Endothelial cell of umbilical vein (primary cell): ENCODE measurements around the gene CPA3. TPM values are rescaled to one million over a fixed set of nuclear protein-coding genes. Genes with fewer than 3 reads are reported as not detected.

ENCODE experiments used
- BruUV-seq: library from RNA; stranded (reverse); fragments of 400-500 nt; replicated peaks from 2 replicates; lab custom pipeline; 2021; lab: Mats Ljungman, UMichigan
- CTCF ChIA-PET: fragments of 300-600, 350-600 bp; sonication (Branson Sonifier 250); formaldehyde crosslinking; loops from one replicate; lab custom pipeline; 2021; ENCODE audit warnings: antibody characterized with exemption, inconsistent platforms; lab: Charles Lee
- POLR2A ChIA-PET: fragments of 300-600, 350-600 bp; sonication (Branson Sonifier 250); formaldehyde crosslinking; loops from one replicate; lab custom pipeline; 2021; ENCODE audit warnings: antibody characterized with exemption, inconsistent platforms; lab: Charles Lee
- DNase-seq: peaks from one replicate; pipeline ENCODE4 v3.0.0-alpha.2; 2011; ENCODE audit warnings: low read depth, low spot score
- FAIRE-seq: peaks from 2 replicates; lab custom pipeline; 2011; peaks lifted over from hg19 to GRCh38; lab: Jason Lieb, UNC
- H2AFZ ChIP-seq: 2 replicates; pipeline ENCODE4 v1.6.0; 2012; ENCODE audit warnings: low read depth, low read length, control low read depth, inconsistent platforms
- H3K27ac ChIP-seq: 2 replicates; pipeline ENCODE4 v1.5.1; 2011; ENCODE audit warnings: low read depth, mild to moderate bottlenecking, control low read depth, low read length, moderate library complexity; ENCODE audit not compliant: insufficient read depth
- H3K27me3 ChIP-seq, 2 experiments: 2 replicates each; pipeline versions ENCODE4 v1.6.0 to v1.6.1; 2011; ENCODE audit warnings: low read length in 2 of 2, mixed read lengths in 1 of 2; ENCODE audit not compliant: control insufficient read depth in 2 of 2, insufficient read depth in 2 of 2
- H3K36me3 ChIP-seq, 2 experiments: 2 replicates in 1 of 2; 3 replicates in 1 of 2; pipeline ENCODE4 v1.5.1; 2011; ENCODE audit warnings: low read length in 2 of 2, mild to moderate bottlenecking in 1 of 2, moderate library complexity in 1 of 2; ENCODE audit not compliant: control insufficient read depth in 2 of 2, insufficient read depth in 2 of 2; ENCODE audit errors: extremely low read depth in 1 of 2
- H3K4me1 ChIP-seq: 3 replicates; pipeline ENCODE4 v1.5.1; 2011; ENCODE audit warnings: mild to moderate bottlenecking, low read length; ENCODE audit not compliant: control insufficient read depth, insufficient read depth; ENCODE audit errors: extremely low read depth
- H3K4me2 ChIP-seq: 2 replicates; pipeline ENCODE4 v1.6.1; 2011; ENCODE audit warnings: low read length, control low read depth, mixed read lengths; ENCODE audit not compliant: insufficient read depth
- H3K4me3 ChIP-seq, 3 experiments: fragments of 200-600 bp in 1 of 3; sonication (generic), shearing (Covaris generic) in 1 of 3; replicated peaks in 1 of 3; 2 replicates each; pipeline ENCODE4 v1.5.1; 2011 to 2016; ENCODE audit warnings: control low read depth in 3 of 3, low read length in 3 of 3, mild to moderate bottlenecking in 2 of 3, inconsistent platforms in 1 of 3, low read depth in 1 of 3, moderate library complexity in 1 of 3; ENCODE audit not compliant: insufficient read depth in 1 of 3
- H3K79me2 ChIP-seq: 2 replicates; pipeline ENCODE4 v1.6.0; 2012; ENCODE audit warnings: low read length, inconsistent platforms; ENCODE audit not compliant: control insufficient read depth, insufficient read depth
- H3K9ac ChIP-seq: replicated peaks from 2 replicates; pipeline ENCODE3; 2011; ENCODE audit warnings: low read length, control low read depth; ENCODE audit not compliant: insufficient read depth; ENCODE audit errors: extremely low read depth
- H3K9me1 ChIP-seq: replicated peaks from 3 replicates; pipeline ENCODE4 v1.6.0; 2011; ENCODE audit warnings: mild to moderate bottlenecking, low read length; ENCODE audit not compliant: control insufficient read depth, insufficient read depth; ENCODE audit errors: extremely low read depth
- H3K9me3 ChIP-seq: replicated peaks from 2 replicates; pipeline ENCODE4 v1.5.1; 2012; ENCODE audit warnings: low read length, inconsistent platforms; ENCODE audit not compliant: control insufficient read depth, insufficient read depth
- H4K20me1 ChIP-seq: replicated peaks from 2 replicates; pipeline ENCODE3; 2011; ENCODE audit warnings: mild to moderate bottlenecking, low read length; ENCODE audit not compliant: control insufficient read depth, insufficient read depth; ENCODE audit errors: extremely low read depth
- EZH2 ChIP-seq: IDR thresholded peaks from 2 replicates; pipeline ENCODE4 v1.6.1; 2012; ENCODE audit warnings: borderline replicate concordance, low read depth, mild to moderate bottlenecking, moderate library complexity, low read length, inconsistent platforms; ENCODE audit not compliant: severe bottlenecking
- FOS ChIP-seq: IDR thresholded peaks from 2 replicates; pipeline ENCODE4 v1.6.1; 2011; ENCODE audit warnings: mild to moderate bottlenecking, low read length, moderate library complexity, borderline replicate concordance; ENCODE audit not compliant: insufficient read depth
- GATA2 ChIP-seq: IDR thresholded peaks from 2 replicates; pipeline ENCODE4 v1.7.0; 2011; ENCODE audit warnings: low read depth, mild to moderate bottlenecking, moderate library complexity, mixed read lengths, low read length; ENCODE audit not compliant: insufficient read length, insufficient read depth
- JUN ChIP-seq: IDR thresholded peaks from 2 replicates; pipeline ENCODE4 v1.6.1; 2011; ENCODE audit warnings: borderline replicate concordance, low read depth; ENCODE audit not compliant: insufficient read length, insufficient read depth
- MAX ChIP-seq: IDR thresholded peaks from 2 replicates; pipeline ENCODE4 v1.6.1; 2011; ENCODE audit not compliant: insufficient read depth, insufficient read length
- MYC ChIP-seq: IDR thresholded peaks from one replicate; pipeline ENCODE4 v1.6.1; 2011; ENCODE audit warnings: mild to moderate bottlenecking, low read depth, low read length
- POLR2A ChIP-seq: IDR thresholded peaks from 2 replicates; pipeline ENCODE4 v1.6.1; 2012; ENCODE audit warnings: low read depth, mild to moderate bottlenecking, control low read depth, low read length
- POLR2AphosphoS5 ChIP-seq: IDR thresholded peaks from 2 replicates; pipeline ENCODE4 v1.6.1; 2012; ENCODE audit warnings: low read depth, mild to moderate bottlenecking, control low read depth, low read length, moderate library complexity; ENCODE audit not compliant: insufficient read depth
- dilution Hi-C: fragments of 300-500 bp; cut with MboI; formaldehyde crosslinking; loops from one replicate; pipeline ENCODE4 v1.15.0; 2019; ENCODE audit warnings: low sequenced_read_pairs; ENCODE audit not compliant: extremely low pct_ligation_motif_present
- intact Hi-C: fragments of 100-400 bp; cut with micrococcal nuclease; formaldehyde crosslinking; loops from one replicate; pipeline ENCODE4 v1.10.0; 2022
- polyA plus RNA-seq, 4 experiments: library from polyadenylated mRNA; depleted of rRNA in 3 of 4; stranded (reverse) in 3 of 4; unstranded in 1 of 4; fragments of >200 nt; gene quantifications; 2 replicates each; pipeline versions ENCODE4 v1.2.1 to v1.2.3, GENCODE V29; 2011 to 2012; ENCODE audit warnings: missing spikeins in 1 of 4
- total RNA-seq: library from RNA; stranded (reverse); gene quantifications from 2 replicates; pipeline ENCODE4 v1.2.3, GENCODE V29; 2021
- TF ChIP-seq, protein P1 (sequence below), 2 donors: IDR thresholded peaks; 1 replicate in 1 of 2; 2 replicates in 1 of 2; pipeline ENCODE4 v1.5.1; 2011; ENCODE audit warnings: low read length in 2 of 2, mild to moderate bottlenecking in 2 of 2, moderate library complexity in 2 of 2, control low read depth in 1 of 2, inconsistent platforms in 1 of 2, low read depth in 1 of 2; ENCODE audit not compliant: insufficient read depth in 1 of 2; ENCODE audit errors: extremely low read depth in 1 of 2

The CPA3 gene
- total and polyA plus RNA-seq, 2 donors (not counting 3 experiments of a cell fraction or from before 2014, with no cell fraction given): 1.7 to 6.4 TPM

DNA sequence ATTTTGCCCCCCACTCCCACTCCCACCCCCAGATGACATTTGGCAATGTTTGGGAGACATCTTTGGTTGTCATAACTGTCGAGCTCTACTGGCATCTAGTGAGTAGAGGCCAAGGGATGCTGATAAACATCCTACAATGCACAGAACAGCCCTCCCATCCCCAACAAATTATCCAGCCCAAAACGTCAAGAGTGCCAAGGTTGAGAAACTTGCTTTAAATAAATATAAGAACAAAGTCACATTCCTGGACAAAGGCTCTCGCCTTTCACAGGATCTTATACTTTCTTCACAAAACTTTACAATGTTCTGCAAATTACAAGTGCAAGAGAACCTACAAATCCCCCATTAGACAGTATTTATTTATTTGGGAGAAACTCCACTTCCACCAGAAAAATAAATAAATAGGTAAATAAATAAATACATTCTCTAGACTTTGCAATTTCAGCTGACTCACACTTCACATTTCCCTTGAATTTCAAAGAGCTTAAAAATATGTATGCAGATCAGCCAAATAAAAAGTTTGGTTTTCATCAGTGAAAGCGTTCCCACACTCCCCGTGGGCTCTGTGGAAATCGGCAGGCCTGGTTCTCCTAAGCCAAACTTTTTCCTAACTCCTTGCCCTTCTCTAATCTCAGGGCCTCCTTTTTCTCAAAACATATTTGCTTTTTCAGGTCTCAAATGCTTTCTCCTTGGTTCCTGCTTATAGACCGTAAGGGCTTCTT lies 12.7 kb upstream of the CPA3 start:
- DNase-seq (no peak), FAIRE-seq (no peak)
- H3K9me1 ChIP-seq: no peaks in the 10 kb centered on the region
- CTCF ChIA-PET: interaction anchor here (1.5 kb wide), 1 partner anchor 91 kb away, joined by 7 read pairs; no protein-coding TSS in a partner anchor
- POLR2A ChIA-PET: no interaction called here
- intact Hi-C loops (no loop called here), dilution Hi-C loops (no loop called here)
- H3K9ac ChIP-seq: no peak overlapping the region
- no TSS peak for BruUV-seq
- TF ChIP-seq MAX (no peak), POLR2A (no peak), JUN (no peak), FOS (no peak), GATA2 (no peak), POLR2AphosphoS5 (no peak), MYC (no peak), EZH2 (no peak)
- TF ChIP-seq, protein P1, sequence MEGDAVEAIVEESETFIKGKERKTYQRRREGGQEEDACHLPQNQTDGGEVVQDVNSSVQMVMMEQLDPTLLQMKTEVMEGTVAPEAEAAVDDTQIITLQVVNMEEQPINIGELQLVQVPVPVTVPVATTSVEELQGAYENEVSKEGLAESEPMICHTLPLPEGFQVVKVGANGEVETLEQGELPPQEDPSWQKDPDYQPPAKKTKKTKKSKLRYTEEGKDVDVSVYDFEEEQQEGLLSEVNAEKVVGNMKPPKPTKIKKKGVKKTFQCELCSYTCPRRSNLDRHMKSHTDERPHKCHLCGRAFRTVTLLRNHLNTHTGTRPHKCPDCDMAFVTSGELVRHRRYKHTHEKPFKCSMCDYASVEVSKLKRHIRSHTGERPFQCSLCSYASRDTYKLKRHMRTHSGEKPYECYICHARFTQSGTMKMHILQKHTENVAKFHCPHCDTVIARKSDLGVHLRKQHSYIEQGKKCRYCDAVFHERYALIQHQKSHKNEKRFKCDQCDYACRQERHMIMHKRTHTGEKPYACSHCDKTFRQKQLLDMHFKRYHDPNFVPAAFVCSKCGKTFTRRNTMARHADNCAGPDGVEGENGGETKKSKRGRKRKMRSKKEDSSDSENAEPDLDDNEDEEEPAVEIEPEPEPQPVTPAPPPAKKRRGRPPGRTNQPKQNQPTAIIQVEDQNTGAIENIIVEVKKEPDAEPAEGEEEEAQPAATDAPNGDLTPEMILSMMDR (IDR thresholded peaks at IDR 0.05; ENCODE audit: extremely low read depth in 1 of 2, insufficient read depth in 1 of 2, low read depth in 1 of 2, low read length in 2 of 2): no peak
- no peaks in the 10 kb centered on the region for H4K20me1 ChIP-seq
- H3K4me1 ChIP-seq: no peaks in the 10 kb centered on the region
- peaks cover 2 to 26% of the 10 kb centered on the region in 2 experiments for H3K27me3 ChIP-seq
- no peak overlapping the region for H3K27ac ChIP-seq
- no peak overlapping the region for H3K4me3 ChIP-seq
- no peaks in the 10 kb centered on the region for H3K36me3 ChIP-seq
- no peak overlapping the region for H3K4me2 ChIP-seq
- H3K79me2 ChIP-seq: no peaks in the 10 kb centered on the region
- no peak overlapping the region for H2AFZ ChIP-seq
- H3K9me3 ChIP-seq: no peaks in the 10 kb centered on the region
